Measurements from ENCODE around the gene SCML2.
"Not testable (repeated sequence)": the region's sequence is repeated elsewhere in the genome, so short reads cannot be mapped to it uniquely, and the experiment has no call there.

The SCML2 gene

DNA sequence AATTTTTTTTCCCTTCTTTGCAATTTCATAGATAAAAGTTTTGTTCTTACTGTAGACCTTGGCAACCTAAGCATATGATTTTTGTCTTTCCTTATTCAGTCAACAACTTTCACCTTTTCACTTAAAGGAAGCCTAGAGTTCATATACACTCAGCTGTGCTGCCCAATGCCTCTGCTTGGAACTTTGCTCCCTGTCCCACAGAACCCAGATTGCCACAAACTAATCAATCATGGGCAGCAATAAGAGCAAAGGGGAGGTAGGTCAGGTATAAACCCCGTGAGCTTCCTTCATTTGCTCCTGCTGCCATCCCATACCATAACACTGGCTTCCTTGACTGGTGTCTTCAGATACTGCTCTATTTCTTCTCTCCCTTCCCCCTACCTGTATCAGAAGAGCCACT, 82.8 kb downstream of the SCML2 start:
- no peak for DNase-seq (ENCODE audit: low read depth in 2 of 2)

DNA sequence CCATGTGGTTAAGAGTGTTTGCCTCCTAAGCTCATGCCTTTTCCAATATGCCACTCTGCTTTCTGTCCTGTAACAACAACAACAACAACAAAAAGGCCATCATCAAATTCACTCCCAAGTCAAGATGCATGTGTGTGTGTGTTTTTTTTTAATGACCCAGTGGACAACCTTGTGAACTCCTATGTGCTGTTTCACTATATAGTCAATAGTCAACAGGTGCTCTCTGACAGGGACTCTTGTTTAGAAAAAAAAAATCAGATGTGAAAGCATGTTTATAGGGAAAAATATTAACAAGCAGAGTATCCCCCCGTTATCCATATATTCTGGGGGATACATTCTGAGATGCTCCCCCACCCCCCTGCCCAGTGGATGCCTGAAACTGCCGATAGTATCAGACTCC, 83.2 kb downstream of the SCML2 start:
- no peak for DNase-seq (ENCODE audit: low read depth in 2 of 2)

GRCh38 chrX:18255059-18255458, 99.4 kb downstream of the SCML2 start:
- no peak for DNase-seq (ENCODE audit: low read depth in 2 of 2)

DNA sequence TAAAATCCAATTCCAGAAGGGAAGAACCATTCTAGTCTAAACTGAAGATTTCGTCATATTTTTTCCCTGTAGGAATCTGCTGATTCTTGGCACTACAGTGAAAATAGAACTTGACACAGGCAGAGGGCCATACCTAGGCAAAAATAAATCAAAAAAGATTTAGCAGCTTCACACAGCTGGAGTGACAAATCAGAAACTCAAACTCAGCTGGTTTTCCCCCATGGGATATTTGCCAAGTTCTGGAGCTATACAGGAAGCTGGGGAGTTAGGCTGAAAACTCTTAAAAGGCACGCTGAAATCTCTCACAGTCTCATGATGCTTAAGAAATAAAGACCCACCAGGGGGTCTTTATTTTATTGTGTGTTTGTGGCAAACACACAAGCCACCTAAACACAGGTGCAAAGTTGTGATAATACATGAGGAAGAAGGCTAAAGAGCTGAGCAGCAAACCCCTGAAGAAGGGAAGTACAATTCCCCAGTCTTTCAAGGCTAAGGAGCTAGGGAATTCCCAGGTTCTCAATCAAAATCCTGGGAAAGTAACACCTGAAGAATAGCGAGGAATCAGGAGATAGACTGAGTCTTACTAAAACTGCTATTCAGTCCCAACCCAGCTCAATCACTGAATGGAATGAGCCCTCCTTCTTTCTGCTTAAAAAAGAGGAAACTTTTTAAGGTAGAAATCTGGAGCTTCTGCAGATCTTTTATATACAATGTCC, 101.7 kb downstream of the SCML2 start:
- no peak for DNase-seq (ENCODE audit: low read depth in 2 of 2)

GRCh38 chrX:18229646-18230045, 124.8 kb downstream of the SCML2 start:
- not testable (repeated sequence) for DNase-seq (ENCODE audit: low read depth in 2 of 2)

DNA sequence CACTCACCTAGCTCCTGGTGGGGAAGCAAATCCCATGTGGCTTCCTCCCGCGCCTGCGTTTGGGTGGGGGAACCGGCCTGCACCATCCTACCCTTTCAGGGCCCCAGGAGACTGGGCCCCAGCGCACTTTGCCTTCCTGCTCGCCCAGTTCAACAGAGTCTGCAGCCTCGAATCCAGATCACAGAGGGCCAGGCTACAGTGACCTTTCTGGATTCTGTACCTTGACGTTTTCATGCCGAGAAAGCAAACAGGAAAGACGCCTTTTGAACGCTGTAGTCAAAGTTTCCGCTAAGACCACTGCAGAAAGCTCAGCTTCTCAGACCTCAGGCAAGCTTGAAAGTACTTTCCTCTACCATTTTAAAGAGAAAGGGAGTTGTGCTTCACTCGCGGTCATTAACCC, 126.4 kb downstream of the SCML2 start:
- DNase-seq (ENCODE audit: low read depth in 2 of 2), result no peak

DNA sequence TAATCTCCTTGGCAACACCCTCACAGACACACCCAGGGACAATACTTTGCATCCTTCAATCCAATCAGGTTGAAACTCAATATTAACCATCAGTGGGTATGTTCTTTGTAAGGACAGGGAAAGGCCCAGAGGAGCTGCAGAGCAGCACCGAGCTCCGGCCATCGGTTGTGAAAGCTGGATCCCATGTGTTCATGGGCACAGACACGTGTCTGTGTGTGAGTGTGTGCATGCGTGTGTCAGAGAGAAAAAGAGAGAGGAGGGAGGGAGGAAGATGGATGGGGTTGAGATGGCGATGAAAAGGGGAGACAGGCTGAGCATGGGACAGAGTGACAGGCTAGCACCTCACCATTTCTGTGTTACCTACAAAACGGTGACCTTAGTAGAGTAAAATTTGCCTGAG, 127.0 kb downstream of the SCML2 start:
- no peak for DNase-seq (ENCODE audit: low read depth in 2 of 2)

- DNase-seq (ENCODE audit: low read depth in 2 of 2), result no peak
These were observed 133.7 kb downstream of the SCML2 start, which contains the start of gene BEND2 for GRCh38 chrX:18220786-18221185. Gene BEND2, minus strand, starts transcription at chrX:18220886. Its CDS starts 136 bp downstream, at chrX:18220750.

DNA sequence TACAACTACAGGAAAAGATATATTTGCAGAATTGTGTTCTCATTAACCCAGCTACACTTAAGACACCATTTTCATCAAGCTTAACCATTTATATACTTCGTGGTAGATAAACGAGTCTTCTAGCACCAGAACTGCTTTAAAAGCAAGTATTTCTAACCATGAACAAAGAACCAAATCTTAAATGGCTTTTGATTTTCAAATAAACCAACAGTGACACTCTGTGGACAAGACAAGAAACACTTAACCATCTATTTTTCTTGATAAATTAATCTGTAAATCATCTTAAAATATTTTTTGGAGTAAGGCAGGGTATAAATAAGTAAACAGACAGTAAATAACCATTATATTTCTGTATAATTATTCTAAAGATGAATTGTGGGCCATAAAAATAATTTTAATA, 144.0 kb downstream of the SCML2 start:
- no peak for DNase-seq (ENCODE audit: low read depth in 2 of 2)

- DNase-seq (ENCODE audit: low read depth in 2 of 2), result no peak
These were observed 147.8 kb downstream of the SCML2 start for GRCh38 chrX:18206657-18207056.

- DNase-seq (ENCODE audit: low read depth in 2 of 2), result no peak
These were observed 150.9 kb downstream of the SCML2 start for GRCh38 chrX:18203631-18204030.

- DNase-seq (ENCODE audit: low read depth in 2 of 2), result no peak
These were observed 159.8 kb downstream of the SCML2 start for GRCh38 chrX:18194688-18195087.

All from stimulated activated CD4-positive, alpha-beta T cell treated with anti-CD3 and anti-CD28 coated beads, Interleukin-1b, Interleukin-23, amount 100 ng/mL, for 4 hours (primary cell).